Cardiac muscle cell (in vitro differentiated cells and primary cell): ENCODE results near the gene PLPP1. TPM values are rescaled to one million over a fixed set of nuclear protein-coding genes. Genes with fewer than 3 reads are reported as not detected.

Experiments
- DNase-seq, 2 donors: peaks; one replicate each; pipeline versions ENCODE4 v3.0.0 to v3.0.0-alpha.2; 2010 to 2017; ENCODE audit warnings: low read depth in 1 of 2, low spot score in 1 of 2
- H3K27ac ChIP-seq: fragments of 200-600 bp; sonication (generic); 2 replicates; pipeline ENCODE4 v1.5.1; 2016
- H3K27me3 ChIP-seq: fragments of 200-600 bp; sonication (generic); 2 replicates; pipeline ENCODE4 v1.6.0; 2016; ENCODE audit warnings: control low read depth
- H3K36me3 ChIP-seq: fragments of 200-600 bp; sonication (generic); 2 replicates; pipeline ENCODE4 v1.5.1; 2016; ENCODE audit warnings: control low read depth
- H3K4me1 ChIP-seq: fragments of 200-600 bp; sonication (generic); 2 replicates; pipeline ENCODE4 v1.8.1; 2017; ENCODE audit warnings: low read depth, mild to moderate bottlenecking, mixed run types
- H3K4me3 ChIP-seq: fragments of 200-600 bp; sonication (generic); 2 replicates; pipeline ENCODE4 v1.5.1; 2016; ENCODE audit warnings: mild to moderate bottlenecking
- H3K9me3 ChIP-seq: fragments of 200-600 bp; sonication (generic); 2 replicates; pipeline ENCODE4 v1.5.1; 2017; ENCODE audit warnings: low read depth, mild to moderate bottlenecking, control low read depth
- CTCF ChIP-seq: IDR thresholded peaks from 2 replicates; pipeline ENCODE4 v1.5.1; 2012; ENCODE audit warnings: low read depth, mild to moderate bottlenecking, low read length
- polyA plus RNA-seq: library from polyadenylated mRNA; unstranded; fragments of >200 nt; fragmentation: Nextera tagmentation; extraction: Ambion mirVana; gene quantifications from 2 replicates; pipeline ENCODE4 v1.2.1, GENCODE V29; 2016
- total RNA-seq: library from RNA; depleted of rRNA; stranded (reverse); fragments of >200 nt; gene quantifications from 2 replicates; pipeline ENCODE4 v1.2.3, GENCODE V29; 2016

PLPP1 gene
- total and polyA plus RNA-seq, 2 experiments from 2014 or later: 37.5 to 68.4 TPM

GRCh38 chr5:55472642-55473041, 62.1 kb downstream of the PLPP1 start:
- H3K27ac ChIP-seq: no peak overlapping the region

GRCh38 chr5:55471468-55471867, 63.3 kb downstream of the PLPP1 start:
- H3K27me3 ChIP-seq: no peaks in the 10 kb centered on the region
- no peak for DNase-seq
- H3K27ac ChIP-seq: no peak overlapping the region
- peaks cover 9% of the 10 kb centered on the region for H3K4me1 ChIP-seq
- TF ChIP-seq CTCF: no peak
- no peaks in the 10 kb centered on the region for H3K36me3 ChIP-seq
- no peaks in the 10 kb centered on the region for H3K9me3 ChIP-seq
- no peak overlapping the region for H3K4me3 ChIP-seq

More at GRCh38 chr5:55472642-55473041, 62.1 kb downstream of the PLPP1 start:
- no peak for DNase-seq
- Histone ChIP-seq H3K9me3 (no peaks in the 10 kb centered on the region), H3K4me3 (no peak overlapping the region), H3K36me3 (no peaks in the 10 kb centered on the region), H3K27me3 (no peaks in the 10 kb centered on the region), H3K4me1 (peaks cover 7% of the 10 kb centered on the region)
- TF ChIP-seq CTCF: no peak

- no peak overlapping the region for H3K4me3 ChIP-seq
- no peaks in the 10 kb centered on the region for H3K9me3 ChIP-seq
- H3K4me1 ChIP-seq: peaks cover 9% of the 10 kb centered on the region
- H3K27me3 ChIP-seq: no peaks in the 10 kb centered on the region
- no peak overlapping the region for H3K27ac ChIP-seq
- no peak for DNase-seq
- H3K36me3 ChIP-seq: no peaks in the 10 kb centered on the region
- TF ChIP-seq CTCF: no peak
Measured at GRCh38 chr5:55470282-55470681, 64.5 kb downstream of the PLPP1 start.

GRCh38 chr5:55469839-55470238, 64.9 kb downstream of the PLPP1 start:
- Histone ChIP-seq H3K4me1 (peaks cover 9% of the 10 kb centered on the region), H3K9me3 (no peaks in the 10 kb centered on the region), H3K27me3 (no peaks in the 10 kb centered on the region), H3K4me3 (no peak overlapping the region), H3K27ac (no peak overlapping the region), H3K36me3 (no peaks in the 10 kb centered on the region)
- TF ChIP-seq CTCF: no peak
- DNase-seq: no peak

GRCh38 chr5:55467862-55468551, 66.8 kb downstream of the PLPP1 start:
- H3K9me3 ChIP-seq: no peaks in the 10 kb centered on the region
- H3K27ac ChIP-seq: peak overlapping the region; percentile 57
- no peak overlapping the region for H3K4me3 ChIP-seq
- no peak for TF ChIP-seq CTCF
- no peak for DNase-seq
- H3K27me3 ChIP-seq: no peaks in the 10 kb centered on the region
- H3K36me3 ChIP-seq: no peaks in the 10 kb centered on the region
- peaks cover 9% of the 10 kb centered on the region for H3K4me1 ChIP-seq
